ENCODE data around the gene CFAP58.

DNA sequence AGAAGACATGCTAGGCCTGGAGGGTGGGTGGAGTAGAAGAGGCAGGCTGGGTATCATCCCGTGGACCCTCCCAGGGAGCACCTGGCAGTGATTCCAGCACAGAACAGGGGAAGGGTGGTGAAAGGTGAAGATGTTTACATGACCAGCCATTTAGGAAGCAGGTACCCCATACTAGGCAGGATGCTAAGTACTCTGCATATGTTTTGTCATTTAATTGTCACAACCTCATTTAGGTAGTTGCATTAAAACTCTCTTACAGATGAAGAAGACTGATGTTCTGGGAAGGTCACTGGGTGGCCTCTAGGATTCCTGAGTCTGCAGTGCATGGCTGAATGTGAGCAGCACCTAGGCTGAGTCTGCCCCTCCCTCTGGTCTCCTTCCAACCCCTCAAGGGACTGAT is 30.5 kb upstream of the CFAP58 start:
- TF ChIP-seq POLR2A (IDR thresholded peaks at IDR 0.05; ENCODE audit: low read depth) (no peak), CTCF (IDR thresholded peaks at IDR 0.05) (no peak), EP300 (IDR thresholded peaks at IDR 0.05) (no peak)
